Activated T-cell treated with anti-CD3 and anti-CD28 coated beads, Interleukin-2, amount 50 U/mL, for 24 hours (primary cell): Measurements from ENCODE around the gene ICAM5.

Experiments used
- DNase-seq: peaks from one replicate; pipeline ENCODE4 v3.0.0-alpha.2; 2020
- H3K27ac Mint-ChIP-seq: 2 replicates; pipeline ENCODE4 v1.8.0; 2020; ENCODE audit warnings: mild to moderate bottlenecking, mixed read lengths
- H3K27me3 Mint-ChIP-seq: 2 replicates; pipeline ENCODE4 v1.8.0; 2020; ENCODE audit warnings: mixed read lengths
- H3K36me3 Mint-ChIP-seq: 2 replicates; pipeline ENCODE4 v1.8.0; 2020; ENCODE audit warnings: low read depth, mixed read lengths
- H3K4me1 Mint-ChIP-seq: 2 replicates; pipeline ENCODE4 v1.8.0; 2020; ENCODE audit warnings: low read depth, mixed read lengths
- H3K4me3 Mint-ChIP-seq: 2 replicates; pipeline ENCODE4 v1.8.0; 2020; ENCODE audit warnings: mild to moderate bottlenecking, moderate library complexity, mixed read lengths
- H3K9me3 Mint-ChIP-seq: 2 replicates; pipeline ENCODE4 v1.8.0; 2020; ENCODE audit warnings: mixed read lengths

ICAM5 gene

DNA sequence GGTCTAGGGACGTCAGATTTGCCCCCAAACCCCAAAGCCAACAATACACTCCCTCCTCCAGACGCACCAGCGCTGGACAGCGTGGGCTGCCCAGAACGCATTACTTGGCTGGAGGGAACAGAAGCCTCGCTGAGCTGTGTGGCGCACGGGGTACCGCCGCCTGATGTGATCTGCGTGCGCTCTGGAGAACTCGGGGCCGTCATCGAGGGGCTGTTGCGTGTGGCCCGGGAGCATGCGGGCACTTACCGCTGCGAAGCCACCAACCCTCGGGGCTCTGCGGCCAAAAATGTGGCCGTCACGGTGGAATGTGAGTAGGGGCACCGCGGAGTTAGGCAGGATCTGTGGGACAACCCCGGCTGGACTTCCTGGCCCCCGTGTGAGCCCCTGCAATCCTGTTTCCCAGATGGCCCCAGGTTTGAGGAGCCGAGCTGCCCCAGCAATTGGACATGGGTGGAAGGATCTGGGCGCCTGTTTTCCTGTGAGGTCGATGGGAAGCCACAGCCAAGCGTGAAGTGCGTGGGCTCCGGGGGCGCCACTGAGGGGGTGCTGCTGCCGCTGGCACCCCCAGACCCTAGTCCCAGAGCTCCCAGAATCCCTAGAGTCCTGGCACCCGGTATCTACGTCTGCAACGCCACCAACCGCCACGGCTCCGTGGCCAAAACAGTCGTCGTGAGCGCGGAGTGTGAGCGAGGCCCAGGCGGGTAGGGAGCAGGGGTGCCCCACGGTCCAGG, 4.0 kb downstream of the ICAM5 start:
- Mint-ChIP-seq H3K4me3 (no peak overlapping the region), H3K4me1 (peaks cover 61% of the 10 kb centered on the region), H3K27ac (no peak overlapping the region), H3K27me3 (peaks cover 73% of the 10 kb centered on the region), H3K9me3 (no peaks in the 10 kb centered on the region), H3K36me3 (no peaks in the 10 kb centered on the region)
- no peak for DNase-seq

DNA sequence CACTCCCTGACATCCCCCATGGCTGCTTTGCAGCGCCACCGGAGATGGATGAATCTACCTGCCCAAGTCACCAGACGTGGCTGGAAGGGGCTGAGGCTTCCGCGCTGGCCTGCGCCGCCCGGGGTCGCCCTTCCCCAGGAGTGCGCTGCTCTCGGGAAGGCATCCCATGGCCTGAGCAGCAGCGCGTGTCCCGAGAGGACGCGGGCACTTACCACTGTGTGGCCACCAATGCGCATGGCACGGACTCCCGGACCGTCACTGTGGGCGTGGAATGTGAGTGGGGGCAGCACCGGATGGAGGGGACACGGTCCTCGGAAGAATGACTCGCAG, 4.6 kb downstream of the ICAM5 start:
- no peak overlapping the region for H3K27ac Mint-ChIP-seq
- H3K9me3 Mint-ChIP-seq: no peaks in the 10 kb centered on the region
- peaks cover 68% of the 10 kb centered on the region for H3K27me3 Mint-ChIP-seq
- no peaks in the 10 kb centered on the region for H3K36me3 Mint-ChIP-seq
- peaks cover 55% of the 10 kb centered on the region for H3K4me1 Mint-ChIP-seq
- no peak overlapping the region for H3K4me3 Mint-ChIP-seq
- DNase-seq: no peak

GRCh38 chr19:10295305-10295846, 5.6 kb downstream of the ICAM5 start:
- H3K9me3 Mint-ChIP-seq: no peaks in the 10 kb centered on the region
- H3K4me1 Mint-ChIP-seq: peaks cover 48% of the 10 kb centered on the region
- peak; percentile 66 for DNase-seq
- H3K4me3 Mint-ChIP-seq: peak overlapping the region; percentile 63
- peaks cover 59% of the 10 kb centered on the region for H3K27me3 Mint-ChIP-seq
- H3K36me3 Mint-ChIP-seq: no peaks in the 10 kb centered on the region
- peak overlapping the region; percentile 29 for H3K27ac Mint-ChIP-seq

- H3K4me3 Mint-ChIP-seq: peak overlapping the region; percentile 63
- H3K27me3 Mint-ChIP-seq: peaks cover 53% of the 10 kb centered on the region
- peak overlapping the region; percentile 29 for H3K27ac Mint-ChIP-seq
- DNase-seq: no peak
- no peaks in the 10 kb centered on the region for H3K36me3 Mint-ChIP-seq
- H3K9me3 Mint-ChIP-seq: no peaks in the 10 kb centered on the region
- H3K4me1 Mint-ChIP-seq: peaks cover 41% of the 10 kb centered on the region
These were observed 6.3 kb downstream of the ICAM5 start for GRCh38 chr19:10295847-10296591.

DNA sequence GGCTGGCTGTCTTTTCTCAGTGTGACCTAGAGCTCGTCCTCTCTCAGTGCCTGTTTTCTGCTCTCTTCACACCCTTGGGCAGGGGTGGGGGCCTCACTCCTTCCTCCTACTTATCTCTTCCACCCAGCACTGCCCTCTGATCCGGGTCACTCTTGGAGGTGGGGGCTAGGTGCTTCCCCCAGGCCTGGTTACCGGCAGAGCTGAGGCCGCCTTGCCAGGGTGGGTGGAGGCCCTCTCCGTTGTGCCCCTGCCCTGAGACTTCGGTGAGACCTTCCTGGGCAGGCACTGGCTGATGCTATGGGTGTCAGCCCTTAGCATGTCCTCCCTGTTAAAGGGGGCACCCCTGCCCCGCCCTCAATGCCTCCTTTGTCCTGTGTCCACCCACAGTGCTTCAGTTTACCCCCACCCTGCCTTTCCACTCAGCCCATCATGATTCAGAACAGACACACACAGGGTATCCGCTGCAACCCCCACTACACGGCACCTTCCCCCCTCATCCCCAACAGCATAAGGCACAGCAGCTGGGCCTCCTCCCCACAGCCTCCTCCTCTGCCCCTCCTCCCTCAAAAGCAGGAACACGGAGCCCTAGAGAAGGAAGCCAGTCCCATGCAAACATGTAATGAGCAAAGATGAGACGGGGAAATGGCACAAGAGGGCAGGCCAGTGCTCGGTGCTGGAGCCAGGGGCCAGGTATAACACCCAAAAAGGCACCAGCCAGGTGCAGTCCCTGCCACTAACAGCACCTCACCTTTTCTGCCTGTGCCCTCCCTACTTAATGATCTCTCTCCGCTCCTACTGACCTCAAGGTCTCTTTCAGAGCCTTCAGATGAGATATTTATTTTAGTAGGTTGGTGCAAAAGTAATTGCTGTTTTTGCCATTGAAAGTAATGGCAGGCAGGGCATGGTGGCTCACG, 10.1 kb downstream of the ICAM5 start:
- Mint-ChIP-seq H3K27me3 (peaks cover 15% of the 10 kb centered on the region), H3K4me1 (peaks cover 25% of the 10 kb centered on the region), H3K27ac (no peak overlapping the region), H3K4me3 (no peak overlapping the region), H3K9me3 (no peaks in the 10 kb centered on the region), H3K36me3 (peaks cover 8% of the 10 kb centered on the region)
- no peak for DNase-seq

GRCh38 chr19:10305139-10305806, 15.5 kb downstream of the ICAM5 start:
- Mint-ChIP-seq H3K36me3 (peaks cover 22% of the 10 kb centered on the region), H3K27ac (no peak overlapping the region), H3K27me3 (no peaks in the 10 kb centered on the region), H3K4me1 (peaks cover 15% of the 10 kb centered on the region), H3K9me3 (no peaks in the 10 kb centered on the region), H3K4me3 (no peak overlapping the region)
- no peak for DNase-seq

GRCh38 chr19:10306327-10306726, 16.6 kb downstream of the ICAM5 start:
- Mint-ChIP-seq H3K9me3 (no peaks in the 10 kb centered on the region), H3K27ac (no peak overlapping the region), H3K36me3 (peaks cover 31% of the 10 kb centered on the region), H3K4me3 (no peak overlapping the region), H3K27me3 (no peaks in the 10 kb centered on the region), H3K4me1 (peaks cover 15% of the 10 kb centered on the region)
- no peak for DNase-seq

DNA sequence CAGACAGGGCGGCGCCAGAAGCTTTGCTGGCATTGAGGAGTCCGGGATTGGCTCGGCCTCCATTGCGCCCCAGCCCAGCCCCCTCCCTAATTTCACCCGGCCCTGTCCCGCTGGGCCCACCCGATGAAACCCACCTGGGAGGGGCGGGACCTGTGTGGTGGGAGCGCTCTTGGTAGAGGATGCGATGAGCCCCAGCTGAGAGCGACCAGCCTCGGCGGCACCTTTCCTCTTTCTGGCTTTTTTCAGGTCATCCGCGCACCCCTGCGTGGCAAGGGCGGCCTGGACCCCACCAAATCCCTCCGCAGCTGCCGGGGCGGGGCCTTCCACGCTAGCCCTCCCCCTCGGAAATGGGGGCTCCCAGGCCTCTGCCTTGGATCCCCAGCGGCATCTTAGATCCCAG, 19.7 kb downstream of the ICAM5 start, which contains the start of gene ZGLP1:
Gene ZGLP1 (minus strand): TSS at position 393 of the 400 bp plus-strand sequence.
- no peaks in the 10 kb centered on the region for H3K9me3 Mint-ChIP-seq
- peaks cover 8% of the 10 kb centered on the region for H3K4me1 Mint-ChIP-seq
- H3K27me3 Mint-ChIP-seq: no peaks in the 10 kb centered on the region
- DNase-seq: no peak
- peaks cover 41% of the 10 kb centered on the region for H3K36me3 Mint-ChIP-seq
- H3K4me3 Mint-ChIP-seq: no peak within 1 kb of the TSS
- H3K27ac Mint-ChIP-seq: no peak within 1 kb of the TSS

- Mint-ChIP-seq H3K36me3 (peaks cover 75% of the 10 kb centered on the region), H3K4me1 (peaks cover 18% of the 10 kb centered on the region), H3K9me3 (no peaks in the 10 kb centered on the region), H3K27ac (peak within 1 kb of the TSS; percentile 93), H3K27me3 (no peaks in the 10 kb centered on the region), H3K4me3 (peak within 1 kb of the TSS; percentile 92)
- peak; percentile 95 for DNase-seq
These were observed 25.8 kb downstream of the ICAM5 start, which contains the start of gene FDX2 for GRCh38 chr19:10315335-10316214. FDX2 (minus strand) TSS chr19:10316015; CDS start chr19:10315996, 19 bp downstream.

DNA sequence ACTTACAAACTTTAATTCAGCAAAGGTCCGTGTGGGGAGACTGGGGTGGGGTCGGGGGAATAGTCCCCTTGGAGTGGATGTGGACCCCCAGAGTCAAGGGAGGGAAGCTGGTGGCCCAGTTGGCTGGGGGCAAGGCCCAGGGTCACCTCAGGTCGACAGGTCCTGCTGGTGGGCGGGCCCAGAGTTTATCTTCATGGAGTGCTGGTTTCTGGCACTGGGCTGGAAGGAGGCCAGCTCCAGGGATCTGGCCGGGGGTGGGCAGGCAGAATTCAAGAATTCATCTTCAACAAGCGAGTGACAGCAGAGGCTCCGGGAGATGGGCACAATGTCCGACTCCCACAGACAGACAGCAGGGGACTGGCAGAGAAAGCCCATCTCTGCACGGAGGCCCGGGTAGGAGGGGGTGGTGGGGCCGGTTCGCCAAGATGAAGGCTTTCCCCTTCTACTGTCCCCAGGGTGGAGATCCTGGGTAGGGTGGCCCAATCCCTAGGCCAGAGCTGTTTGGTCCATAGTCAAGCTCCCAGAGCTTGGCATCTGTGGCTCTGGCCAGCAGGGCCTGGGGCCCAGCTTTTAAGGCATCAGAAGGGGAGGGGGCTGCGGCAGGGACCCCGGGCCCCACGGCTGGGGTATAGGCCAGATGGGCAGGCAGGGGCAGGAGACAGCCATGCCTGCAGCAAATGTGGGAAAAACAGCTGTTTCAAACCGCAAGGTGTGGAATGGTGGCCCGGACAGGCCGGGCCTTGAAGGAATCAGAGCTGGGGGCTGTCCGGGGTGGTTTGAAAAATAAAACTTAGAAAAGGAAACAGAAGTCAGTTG, 26.7 kb downstream of the ICAM5 start:
- Mint-ChIP-seq H3K4me1 (peaks cover 18% of the 10 kb centered on the region), H3K9me3 (no peaks in the 10 kb centered on the region), H3K27me3 (no peaks in the 10 kb centered on the region), H3K4me3 (peak overlapping the region; percentile 92), H3K36me3 (peaks cover 72% of the 10 kb centered on the region), H3K27ac (peak overlapping the region; percentile 93)
- DNase-seq: no peak

- no peak for DNase-seq
These were observed 27.5 kb downstream of the ICAM5 start for GRCh38 chr19:10317045-10317856.

More at GRCh38 chr19:10317045-10317856, 27.5 kb downstream of the ICAM5 start:
- Mint-ChIP-seq H3K9me3 (no peaks in the 10 kb centered on the region), H3K27ac (peak overlapping the region; percentile 93), H3K27me3 (no peaks in the 10 kb centered on the region), H3K36me3 (peaks cover 78% of the 10 kb centered on the region), H3K4me3 (no peak overlapping the region), H3K4me1 (peaks cover 18% of the 10 kb centered on the region)
